HG02938 (cell line): ENCODE data around the gene COMMD7.
"Not testable (repeated sequence)": the region's sequence is repeated elsewhere in the genome, so short reads cannot be mapped to it uniquely, and the experiment has no call there.

Experiments
- ATAC-seq: cut with Tn5 transposase; IDR thresholded peaks from one replicate; pipeline ENCODE4 v1.9.1; 2021; ENCODE audit warnings: mild to moderate bottlenecking, moderate library complexity; ENCODE audit not compliant: unreplicated experiment

The COMMD7 gene

DNA sequence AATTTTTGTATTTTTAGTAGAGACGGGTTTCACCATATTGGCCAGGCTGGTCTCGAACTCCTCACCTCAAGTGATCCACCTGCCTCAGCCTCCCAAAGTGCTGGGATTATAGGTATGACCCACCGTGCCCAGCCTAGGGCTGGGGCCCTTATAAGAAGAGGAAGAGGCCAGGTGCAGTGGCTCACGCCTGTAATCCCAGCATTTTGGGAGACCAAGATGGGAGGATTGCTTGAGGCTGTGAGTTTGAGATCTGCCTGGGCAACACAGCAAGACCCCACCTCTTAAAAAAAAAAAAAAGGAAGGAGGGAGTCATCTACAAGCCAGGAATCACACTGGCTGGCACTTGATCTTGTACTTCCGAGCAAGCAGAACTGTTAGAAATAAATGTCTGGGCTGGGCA lies 13.9 kb downstream of the COMMD7 start:
- not testable (repeated sequence) for ATAC-seq

DNA sequence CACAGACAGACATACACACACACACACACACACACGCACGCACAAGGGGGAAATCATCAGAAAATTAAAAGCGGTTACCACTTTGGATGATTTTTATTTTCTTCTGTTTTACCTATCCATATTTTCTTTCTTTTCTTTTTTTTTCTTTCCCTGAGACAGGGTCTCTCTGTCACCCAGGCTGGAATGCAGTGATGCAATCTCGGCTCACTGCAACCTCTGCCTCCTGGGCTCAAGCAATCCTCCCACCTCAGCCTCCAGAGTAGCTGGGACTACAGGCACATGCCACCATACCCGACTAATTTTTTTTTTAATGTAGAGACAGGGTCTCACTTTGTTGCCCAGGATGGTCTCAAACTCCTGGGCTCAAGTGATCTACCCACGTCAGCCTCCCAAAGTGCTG lies 14.8 kb downstream of the COMMD7 start:
- ATAC-seq: not testable (repeated sequence)

DNA sequence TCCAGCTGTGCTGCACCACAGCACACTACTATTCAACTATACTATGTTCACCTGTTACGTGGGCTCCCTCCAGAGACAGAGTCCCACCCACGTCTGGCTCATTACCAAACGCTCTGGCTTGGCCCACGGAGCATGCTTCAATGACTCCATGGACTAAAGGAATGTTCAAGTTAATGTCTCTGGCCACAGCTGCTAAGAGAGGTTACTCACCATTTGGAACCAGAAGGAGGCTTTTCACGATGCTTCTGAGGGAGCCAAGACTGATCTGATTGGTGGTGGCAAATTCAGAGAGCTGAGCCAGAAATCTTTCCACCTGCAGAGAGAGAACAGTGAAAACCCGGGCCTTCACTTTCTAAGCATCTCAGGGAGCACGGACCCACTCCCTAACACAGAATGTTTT lies 15.6 kb downstream of the COMMD7 start:
- ATAC-seq: no peak

DNA sequence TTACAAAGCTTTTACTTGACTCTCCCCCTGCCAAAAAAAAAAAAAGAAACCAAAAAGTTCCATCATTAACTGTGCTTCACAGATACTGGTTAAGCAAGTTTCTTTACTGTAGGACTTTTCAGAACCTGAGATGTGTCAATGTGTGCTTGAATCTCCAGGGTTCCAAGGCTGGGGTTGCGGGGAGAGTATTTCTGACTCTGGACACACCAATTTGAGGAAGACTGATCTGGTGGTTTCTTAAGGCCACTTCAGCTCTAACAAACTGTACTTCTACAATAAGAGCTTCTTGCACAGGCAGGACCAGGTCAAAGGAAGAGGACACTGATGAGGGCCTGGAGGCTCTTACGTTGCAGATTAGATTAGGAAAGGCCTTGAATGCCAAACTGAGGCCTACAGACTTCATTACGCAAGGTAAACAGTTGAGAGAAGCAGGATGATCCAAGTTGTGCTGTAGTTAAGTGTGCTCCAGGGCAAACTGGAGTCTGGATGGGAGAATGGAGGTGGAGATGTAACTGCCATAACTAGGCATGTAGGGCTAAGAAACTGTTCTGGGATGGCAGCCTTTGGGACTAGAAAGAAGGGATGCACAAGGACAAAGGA lies 24.4 kb downstream of the COMMD7 start:
- no peak for ATAC-seq

DNA sequence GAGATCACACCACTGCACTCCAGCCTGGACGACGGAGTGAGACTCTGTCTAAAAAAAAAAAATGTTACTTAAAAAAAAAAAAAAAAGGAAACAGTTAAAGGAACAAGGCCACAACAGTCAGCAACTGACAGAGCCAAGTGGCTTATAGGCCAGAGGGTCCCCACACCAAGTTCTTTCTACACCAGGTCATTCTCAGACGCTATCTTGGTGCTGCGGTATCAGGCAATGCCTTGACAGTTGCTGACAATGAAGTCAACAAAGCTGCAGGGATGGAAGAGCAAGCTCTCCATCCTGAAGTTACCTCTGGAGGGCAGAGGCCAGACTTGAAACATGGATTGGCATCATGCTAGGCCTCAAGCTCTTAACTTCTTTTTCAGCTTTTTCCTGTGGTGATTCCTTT lies 31.9 kb downstream of the COMMD7 start:
- ATAC-seq: no peak

DNA sequence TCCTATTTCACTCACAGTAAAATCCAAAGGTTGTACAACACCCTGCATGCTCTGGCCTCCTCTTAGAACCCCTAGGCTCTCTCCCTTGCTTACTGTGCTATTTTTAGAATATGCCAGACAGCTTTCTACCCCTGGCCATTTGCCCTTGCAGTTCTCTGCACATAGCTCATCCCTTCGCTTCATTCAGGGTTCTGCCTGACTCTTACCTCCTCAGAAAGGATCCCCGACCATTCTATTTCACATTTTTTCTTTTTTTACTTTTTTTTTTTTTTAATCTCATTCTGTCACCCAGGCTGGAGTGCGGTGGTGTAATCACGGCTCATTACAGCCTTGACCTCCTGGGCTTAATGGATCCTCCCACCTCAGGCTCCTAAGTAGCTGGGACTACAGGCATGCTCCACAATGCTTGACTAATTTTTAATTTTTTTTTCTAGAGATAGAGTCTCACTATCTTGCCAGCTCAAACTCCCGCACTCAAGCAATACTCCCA lies 33.6 kb downstream of the COMMD7 start:
- ATAC-seq: no peak

DNA sequence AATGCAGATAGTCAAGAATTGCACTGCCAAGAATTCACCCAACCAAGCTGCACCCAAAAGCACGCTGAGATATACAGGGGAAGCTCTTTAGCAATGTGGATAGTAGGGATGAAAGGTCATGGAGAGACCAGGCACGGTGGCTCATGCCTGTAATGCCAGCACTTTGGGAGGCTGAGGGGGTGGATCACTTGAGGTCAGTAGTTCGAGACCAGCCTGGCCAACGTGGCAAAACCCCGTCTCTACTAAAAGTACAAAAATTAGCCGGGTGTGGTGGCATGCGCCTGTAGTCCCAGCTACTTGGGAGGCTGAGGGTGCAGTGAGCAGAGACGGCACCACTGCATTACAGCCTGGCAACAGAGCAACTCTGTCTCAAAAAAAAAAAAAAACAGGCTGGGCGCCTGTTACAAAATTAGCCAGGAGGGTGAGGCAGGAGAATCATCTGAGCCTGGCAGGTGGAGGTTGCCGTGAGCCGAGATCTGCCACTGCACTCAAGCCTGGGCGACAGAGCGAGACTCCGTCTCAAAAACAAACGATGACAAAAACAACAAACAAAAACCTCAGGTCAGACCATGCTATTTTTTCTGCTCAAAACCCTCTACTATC lies 34.1 kb downstream of the COMMD7 start:
- ATAC-seq: not testable (repeated sequence)

DNA sequence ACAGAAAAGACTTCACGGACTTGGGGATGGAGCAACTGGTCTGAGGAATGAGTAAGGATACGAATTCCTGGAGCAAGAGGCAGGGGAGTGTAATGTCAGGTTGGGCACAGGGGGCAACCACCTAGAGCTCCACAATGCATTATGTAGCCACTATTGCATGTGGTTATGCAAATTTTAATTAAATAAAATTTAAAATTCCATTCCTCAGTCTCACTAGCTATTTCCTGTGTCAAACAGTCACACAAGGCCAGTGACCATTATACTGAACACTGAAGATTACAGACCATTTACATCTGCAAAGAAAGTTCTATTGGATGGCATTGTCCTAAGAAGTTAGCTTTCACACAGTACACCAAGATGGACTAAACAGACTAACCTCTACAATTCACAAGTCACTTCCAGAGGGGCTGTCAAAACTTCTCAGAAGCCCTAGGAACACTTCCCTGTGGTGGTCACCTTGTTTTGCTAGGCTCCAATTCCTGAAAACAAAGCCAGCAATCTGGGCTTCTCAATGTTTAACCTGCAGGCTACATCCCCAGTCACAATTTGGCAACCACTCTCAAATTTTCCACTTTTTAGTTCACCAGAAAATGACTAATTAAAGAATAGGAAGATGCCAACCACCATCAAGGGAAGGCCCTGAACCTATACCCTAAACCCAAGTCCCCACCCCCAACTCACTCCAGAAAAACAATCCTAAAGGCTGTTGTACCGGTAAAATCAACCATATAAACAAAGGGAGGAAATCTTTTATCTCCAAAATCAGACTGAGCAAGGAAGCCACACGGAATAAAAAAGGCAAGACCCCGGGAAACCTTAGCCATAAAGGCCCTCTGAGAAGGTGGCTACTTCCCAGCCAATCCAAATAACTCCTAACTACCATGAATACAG lies 35.3 kb downstream of the COMMD7 start:
- no peak for ATAC-seq

DNA sequence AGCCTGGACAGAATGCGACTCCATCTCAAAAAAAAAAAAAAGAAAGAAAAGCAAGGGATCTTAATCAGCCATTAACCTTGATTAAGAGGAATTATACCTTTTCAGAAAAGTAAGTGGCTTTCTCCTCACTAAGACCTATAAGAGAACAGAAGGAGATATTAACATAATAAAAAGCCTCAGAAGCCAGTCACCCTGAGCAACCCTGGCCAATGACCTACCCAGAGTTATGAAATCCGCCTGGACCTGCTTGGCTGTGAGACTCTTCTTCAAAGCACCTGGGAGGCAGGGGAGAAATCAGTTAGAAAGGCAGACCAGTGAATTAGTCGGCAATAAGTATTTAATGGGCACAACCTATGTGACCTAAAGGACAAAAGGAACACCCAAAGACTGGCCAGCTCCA lies 36.8 kb downstream of the COMMD7 start:
- ATAC-seq: no peak

DNA sequence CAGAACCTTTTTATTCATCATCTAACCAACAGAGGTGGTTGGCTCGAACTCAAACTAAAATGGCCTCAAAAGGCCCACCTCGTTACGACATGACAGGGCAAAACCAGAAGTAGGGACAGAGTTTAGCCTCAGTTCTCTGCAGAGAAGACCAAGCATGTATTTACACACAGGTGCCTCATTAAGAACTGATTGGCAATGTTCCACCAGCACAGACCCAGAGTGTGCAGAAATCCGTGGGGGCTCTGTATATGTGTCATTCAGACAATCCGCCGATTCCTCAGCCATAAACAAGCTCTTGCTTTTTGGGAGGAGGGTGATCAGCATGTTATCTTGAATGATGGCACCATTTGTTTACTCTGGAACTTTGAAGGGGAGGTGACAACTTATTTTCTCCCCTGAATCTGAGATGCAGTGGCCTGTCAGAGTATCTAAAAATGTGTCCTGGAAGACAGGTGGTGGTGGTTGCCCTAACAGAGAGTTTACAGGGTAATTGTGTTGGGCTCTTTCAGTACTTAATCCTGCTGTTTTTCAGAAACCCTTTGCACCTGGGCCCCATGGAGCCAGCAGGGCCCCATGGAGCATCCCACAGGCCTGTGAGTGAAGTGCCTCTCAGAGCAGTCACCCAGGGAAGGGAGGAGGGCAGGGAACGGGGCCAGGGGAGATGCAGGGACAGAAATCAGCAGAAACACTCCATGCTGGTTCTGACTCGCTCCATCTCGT lies 40.4 kb downstream of the COMMD7 start:
- no peak for ATAC-seq

DNA sequence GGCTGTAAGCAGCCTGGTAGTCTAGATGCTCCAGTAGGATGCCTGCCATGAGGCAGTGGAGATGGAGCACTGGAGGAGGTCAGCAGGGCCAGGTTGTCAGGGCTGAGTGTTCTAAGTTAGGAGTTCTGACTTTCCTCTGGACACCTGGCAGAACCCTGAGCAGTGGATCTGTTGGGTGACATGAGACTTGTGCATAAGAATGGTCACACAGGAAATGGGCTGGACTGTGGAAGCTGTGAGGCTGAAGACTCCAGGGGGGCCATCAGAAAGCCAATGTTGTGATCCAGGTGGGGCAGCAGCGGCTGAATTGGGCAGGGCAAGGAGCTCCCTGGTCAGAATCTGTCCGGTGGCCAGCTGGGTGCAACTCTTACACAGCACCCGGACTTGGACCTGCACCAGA lies 45.7 kb downstream of the COMMD7 start:
- ATAC-seq: no peak

DNA sequence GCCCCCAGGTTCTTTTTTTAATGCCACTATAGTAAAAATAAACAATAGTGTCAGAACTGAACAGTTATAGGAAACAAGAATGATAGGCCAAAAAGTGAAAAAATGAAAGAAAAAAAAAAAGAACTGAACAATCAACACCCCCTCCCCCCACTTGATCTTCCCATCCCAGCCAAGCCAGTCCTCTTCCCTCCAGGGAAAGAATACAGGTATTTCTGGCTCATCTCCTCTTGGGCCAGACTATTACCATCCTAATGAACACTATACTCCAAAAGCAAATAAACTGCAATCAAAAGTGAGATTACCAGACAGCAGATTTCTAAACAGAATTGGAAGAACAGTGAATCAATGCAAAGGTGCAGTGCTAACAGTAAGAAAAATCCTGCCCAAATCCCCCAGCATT lies 48.2 kb downstream of the COMMD7 start:
- ATAC-seq: no peak

DNA sequence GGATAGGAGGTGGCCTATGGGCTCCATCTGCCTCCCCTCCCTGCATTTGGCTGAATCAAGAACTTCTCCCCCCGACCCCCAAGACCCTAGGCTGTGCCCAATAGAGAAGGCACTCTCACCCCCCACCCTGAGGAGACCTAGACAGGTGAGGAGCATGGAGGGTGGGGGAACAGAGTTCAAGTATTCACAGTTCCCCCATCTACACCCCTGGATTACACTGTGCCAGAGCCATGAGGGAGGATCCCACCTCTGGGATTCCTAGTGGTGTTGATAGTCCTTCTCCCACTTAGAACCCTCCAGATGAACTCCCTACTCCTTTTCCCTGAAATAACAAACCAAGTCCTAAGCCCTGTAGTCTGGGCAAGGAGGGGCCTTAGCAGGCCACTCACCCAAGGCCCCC lies 54.3 kb downstream of the COMMD7 start:
- ATAC-seq: not testable (repeated sequence)

DNA sequence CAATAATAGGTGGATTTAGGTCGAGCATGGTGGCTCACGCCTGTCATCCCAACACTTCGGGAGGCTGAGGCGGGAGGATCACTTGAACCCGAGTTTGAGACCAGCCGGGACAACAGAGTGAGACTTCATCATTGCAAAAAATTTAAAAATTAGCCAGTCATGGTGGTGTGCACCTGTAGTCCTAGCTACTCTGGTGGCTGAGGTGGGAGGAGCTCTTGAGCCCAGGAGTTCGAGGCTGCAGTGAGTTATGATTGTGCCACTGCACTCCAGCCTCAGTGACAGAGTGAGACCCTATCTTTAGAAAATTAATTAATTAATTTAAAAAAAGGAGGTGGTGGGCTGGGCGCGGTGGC lies 56.1 kb downstream of the COMMD7 start:
- ATAC-seq: no peak

DNA sequence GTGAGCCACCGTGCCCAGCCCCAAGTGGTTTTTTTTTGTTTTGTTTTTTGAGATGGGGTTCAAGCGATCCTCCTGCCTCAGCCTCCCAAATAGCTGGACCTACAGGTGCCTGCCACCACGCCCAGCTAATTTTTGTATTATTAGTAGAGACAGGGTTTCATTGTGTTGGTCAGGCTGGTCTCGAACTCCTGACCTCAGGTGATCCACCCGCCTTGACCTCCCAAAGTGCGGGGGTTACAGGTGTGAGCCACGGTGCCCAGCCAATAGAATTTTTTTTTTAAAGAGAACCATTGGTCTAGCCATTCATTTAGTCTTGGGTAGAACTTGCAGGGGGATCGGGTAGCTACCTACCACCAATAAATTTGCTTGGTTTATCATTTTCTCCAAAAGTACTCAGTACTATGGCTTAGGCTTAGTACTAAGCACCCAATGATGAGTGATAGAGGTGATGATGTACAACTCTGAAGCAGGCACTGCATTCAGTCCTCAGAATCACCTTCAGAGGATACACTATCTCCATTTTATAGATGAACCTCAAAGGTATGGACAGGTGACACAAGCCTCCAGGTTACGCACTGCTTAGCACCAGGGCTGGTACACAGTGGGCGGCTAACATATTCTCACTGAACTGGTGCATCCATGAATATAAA lies 56.6 kb downstream of the COMMD7 start:
- ATAC-seq: no peak

DNA sequence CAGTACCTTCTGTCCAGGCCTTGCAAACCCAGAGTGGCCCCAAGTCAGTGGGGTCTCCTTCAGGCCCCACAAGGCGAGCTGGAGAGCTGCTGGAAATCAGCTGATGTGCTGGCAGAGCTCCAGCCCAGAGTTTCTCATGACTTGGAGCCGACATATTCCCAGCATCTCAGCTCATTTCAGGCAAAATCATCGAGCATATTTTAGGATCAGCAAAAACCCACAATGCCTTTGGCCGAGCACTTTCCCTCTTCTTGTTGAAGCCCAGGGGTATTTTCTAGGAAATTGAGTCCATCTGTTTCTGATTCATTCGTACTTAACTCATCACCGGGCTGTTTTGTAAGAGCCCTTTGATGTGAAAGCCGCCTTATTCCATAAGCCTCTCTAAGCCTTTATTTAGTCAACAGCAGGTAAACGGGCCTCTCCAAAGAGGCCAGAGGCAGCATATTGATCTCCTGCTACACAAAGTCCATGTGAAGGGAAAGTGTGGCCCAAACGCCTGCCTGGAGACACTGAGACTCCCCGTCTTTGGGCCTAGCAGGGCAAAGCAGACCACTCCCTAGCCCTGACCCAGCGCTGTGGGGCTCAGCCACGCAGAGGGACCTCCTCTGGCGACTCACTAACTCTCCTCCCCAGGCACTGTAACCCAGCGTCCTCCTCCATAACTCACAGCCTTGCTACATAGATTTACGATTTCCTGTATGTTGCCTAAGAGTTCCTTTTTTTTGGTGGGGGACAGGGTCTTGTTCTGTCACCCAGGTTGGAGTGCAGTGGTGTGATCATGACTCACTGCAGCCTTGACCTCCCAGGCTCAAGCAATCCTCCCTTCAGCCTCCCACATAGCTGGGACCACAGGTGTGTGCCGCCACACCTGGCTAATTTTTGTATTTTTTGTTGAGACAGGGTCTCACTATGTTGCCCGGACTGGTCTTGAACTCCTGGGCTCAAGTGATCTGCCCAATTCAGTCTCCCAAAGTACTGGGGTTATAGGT lies 57.4 kb downstream of the COMMD7 start:
- ATAC-seq: no peak

DNA sequence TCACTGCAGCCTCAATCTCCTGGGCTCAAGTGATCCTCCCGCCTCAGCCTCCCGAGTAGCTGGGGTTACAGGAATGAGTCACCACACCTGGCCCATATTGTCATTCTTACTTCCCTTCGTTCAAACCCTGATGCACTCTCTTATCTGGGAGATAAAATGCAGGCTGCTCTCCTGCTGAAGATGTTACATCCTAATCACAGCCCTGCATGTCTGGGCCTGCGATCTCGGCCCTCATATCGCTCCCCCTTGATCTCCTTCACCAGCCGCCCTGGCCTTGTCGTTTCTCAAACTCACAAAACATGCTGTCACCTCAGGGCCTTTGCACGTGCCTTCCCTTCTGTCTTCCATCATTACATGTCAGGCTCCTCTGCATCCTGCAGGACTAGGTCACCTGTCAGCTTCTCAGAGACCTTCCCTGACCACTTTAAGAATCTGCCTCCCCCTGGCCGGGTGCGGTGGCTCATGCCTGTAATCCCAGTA lies 60.7 kb downstream of the COMMD7 start:
- ATAC-seq: no peak

DNA sequence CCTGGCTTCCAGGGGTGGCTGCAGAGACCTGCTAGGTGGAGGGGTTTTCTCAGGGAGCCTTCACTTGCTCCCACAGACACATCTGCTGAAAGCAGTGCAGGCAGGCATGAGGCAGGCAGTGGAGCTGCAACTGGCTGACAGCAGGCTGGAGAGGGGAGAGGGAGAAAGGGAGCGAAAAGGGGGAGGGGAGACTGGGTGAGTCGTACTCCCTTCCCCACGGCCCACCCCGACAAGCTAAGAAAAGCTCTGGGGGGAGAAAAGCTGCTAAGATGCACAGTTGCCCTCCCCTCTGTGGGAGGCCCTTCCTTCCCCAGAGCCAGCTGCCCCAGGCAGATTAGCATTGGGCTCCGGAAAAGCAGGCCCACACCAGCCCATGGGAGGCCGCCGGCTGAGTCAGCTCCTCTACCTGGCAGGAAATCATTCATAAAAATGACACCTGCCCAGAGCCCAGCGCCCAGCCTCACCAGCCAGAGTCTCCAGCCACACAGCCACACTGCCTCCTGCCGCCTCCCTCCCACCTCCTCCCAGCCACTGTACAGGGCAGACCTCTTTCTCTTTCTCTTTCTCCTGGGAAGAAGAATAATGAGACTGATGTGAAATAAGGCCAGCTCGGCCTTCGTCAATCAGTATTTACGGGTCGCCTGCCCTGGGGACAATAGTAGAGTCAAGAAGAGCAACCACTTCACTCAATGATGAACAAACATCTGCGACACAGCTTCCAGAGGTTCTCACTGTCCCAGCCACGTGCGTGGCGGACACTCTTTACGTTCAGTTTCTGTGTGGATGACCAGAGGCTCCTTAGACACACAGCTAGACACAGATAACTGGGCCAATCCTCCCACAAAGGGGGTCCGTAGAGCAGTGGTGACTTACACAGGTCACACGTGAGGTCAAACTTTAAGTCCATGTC lies 61.8 kb downstream of the COMMD7 start:
- no peak for ATAC-seq
